GM12878 (cell line): ENCODE data around the gene GCK. TPM values are rescaled to one million over a fixed set of nuclear protein-coding genes. Genes with fewer than 3 reads are reported as not detected.

Source experiments
- ATAC-seq: fragments of 200-7000 bp; cut with Tn5 transposase; 3 replicates; pipeline ENCODE4 v1.9.1; 2020; ENCODE audit warnings: mild to moderate bottlenecking, moderate library complexity
- BruUV-seq: library from RNA; stranded (reverse); fragments of 400-500 nt; replicated peaks from 2 replicates; lab custom pipeline; 2021; lab: Mats Ljungman, UMichigan
- CTCF ChIA-PET: fragments of 300-600 bp; sonication (Branson Sonifier 250); formaldehyde crosslinking; extraction: SDS; loops from one replicate; lab custom pipeline; 2021; ENCODE audit warnings: inconsistent platforms; lab: Yijun Ruan, JAX
- POLR2A ChIA-PET: fragments of 350-600 bp; formaldehyde crosslinking; extraction: SDS; loops from one replicate; lab custom pipeline; 2021; ENCODE audit warnings: inconsistent platforms; lab: Charles Lee
- RAD21 ChIA-PET: fragments of 300-600 bp; sonication (Branson Sonifier 250); formaldehyde crosslinking; loops from one replicate; lab custom pipeline; 2023; ENCODE audit warnings: antibody characterized with exemption; ENCODE audit not compliant: unreplicated experiment; lab: Charles Lee
- SMC1A ChIA-PET: fragments of 300-600 bp; sonication (Branson Sonifier 250); formaldehyde crosslinking; loops from one replicate; lab custom pipeline; 2023; ENCODE audit not compliant: unreplicated experiment, uncharacterized antibody; lab: Charles Lee
- DNase-seq: peaks from one replicate; pipeline ENCODE4 v3.0.0-alpha.2; 2011; ENCODE audit warnings: low read depth, low spot score
- FAIRE-seq: peaks from 3 replicates; lab custom pipeline; 2011; peaks lifted over from hg19 to GRCh38; lab: Jason Lieb, UNC
- H2AFZ ChIP-seq: 2 replicates; pipeline ENCODE4 v1.6.0; 2011; ENCODE audit warnings: low read depth, low read length, control low read depth; ENCODE audit not compliant: control insufficient read depth
- H3K27ac ChIP-seq: 2 replicates; pipeline ENCODE4 v1.5.1; 2011; ENCODE audit warnings: control low read depth; ENCODE audit not compliant: control insufficient read depth, insufficient read depth
- H3K27me3 ChIP-seq, 2 experiments: replicated peaks in 1 of 2; 2 replicates each; pipeline versions ENCODE4 v1.6.0 to v1.6.1; 2011; ENCODE audit warnings: low read length in 1 of 2; ENCODE audit not compliant: control insufficient read depth in 2 of 2, insufficient read depth in 2 of 2
- H3K36me3 ChIP-seq, 2 experiments: 2 replicates each; pipeline ENCODE4 v1.5.1; 2011; ENCODE audit warnings: low read length in 1 of 2; ENCODE audit not compliant: control insufficient read depth in 2 of 2, insufficient read depth in 2 of 2
- H3K4me1 ChIP-seq: 2 replicates; pipeline ENCODE4 v1.6.1; 2011; ENCODE audit warnings: mild to moderate bottlenecking, low read length, moderate library complexity, mixed read lengths; ENCODE audit not compliant: control insufficient read depth, insufficient read depth
- H3K4me2 ChIP-seq: 2 replicates; pipeline ENCODE4 v1.6.0; 2011; ENCODE audit warnings: control low read depth; ENCODE audit not compliant: control insufficient read depth, insufficient read depth
- H3K4me3 ChIP-seq: fragments of 200-600 bp; sonication (generic); 2 replicates; pipeline ENCODE4 v1.5.1; 2016
- H3K79me2 ChIP-seq: 2 replicates; pipeline ENCODE4 v1.6.0; 2011; ENCODE audit warnings: low read length; ENCODE audit not compliant: control insufficient read depth, insufficient read depth
- H3K9ac ChIP-seq: 2 replicates; pipeline ENCODE4 v1.8.0; 2011; ENCODE audit warnings: low read length, control low read depth, mixed read lengths; ENCODE audit not compliant: control insufficient read depth, insufficient read depth
- H3K9me3 ChIP-seq: replicated peaks from 3 replicates; pipeline ENCODE4 v1.5.1; 2011; ENCODE audit warnings: mild to moderate bottlenecking, low read length; ENCODE audit not compliant: control insufficient read depth, insufficient read depth
- H4K20me1 ChIP-seq: 2 replicates; pipeline ENCODE4 v1.6.0; 2011; ENCODE audit not compliant: control insufficient read depth, insufficient read depth
- CBFB ChIP-seq: IDR thresholded peaks from 2 replicates; pipeline ENCODE4 v1.6.1; 2016; ENCODE audit warnings: antibody characterized with exemption, low read depth
- CBX5 ChIP-seq: sonication (generic); IDR thresholded peaks from 2 replicates; pipeline ENCODE4 v1.6.1; 2016; ENCODE audit warnings: low read depth, moderate library complexity, mild to moderate bottlenecking, inconsistent platforms
- CHD4 ChIP-seq: fragments of 200-600 bp; sonication (generic); IDR thresholded peaks from 2 replicates; pipeline ENCODE4 v1.6.1; 2016; ENCODE audit warnings: mild to moderate bottlenecking
- ESRRA ChIP-seq: IDR thresholded peaks from 2 replicates; pipeline ENCODE4 v1.6.1; 2012; ENCODE audit warnings: mild to moderate bottlenecking, low read length, improper control_type of control experiment
- EZH2 ChIP-seq: IDR thresholded peaks from 2 replicates; pipeline ENCODE4 v1.6.1; 2012; ENCODE audit warnings: low read depth, mild to moderate bottlenecking, control low read depth, inconsistent platforms, low read length, borderline replicate concordance; ENCODE audit not compliant: control insufficient read depth
- IKZF2 ChIP-seq, 2 experiments: fragments of 450-650 bp; IDR thresholded peaks; 2 replicates each; pipeline ENCODE4 v1.6.1; 2017; ENCODE audit warnings: mild to moderate bottlenecking in 2 of 2, moderate library complexity in 2 of 2
- JUNB ChIP-seq: IDR thresholded peaks from 2 replicates; pipeline ENCODE4 v1.6.1; 2016; ENCODE audit warnings: antibody characterized with exemption, mild to moderate bottlenecking
- LARP7 ChIP-seq: fragments of 450-650 bp; IDR thresholded peaks from 2 replicates; pipeline ENCODE4 v1.6.1; 2017; ENCODE audit warnings: mild to moderate bottlenecking
- MXI1 ChIP-seq: fragments of 150-350 bp; IDR thresholded peaks from 2 replicates; pipeline ENCODE4 v1.6.1; 2011; ENCODE audit warnings: low read depth, mild to moderate bottlenecking, inconsistent platforms, low read length, improper control_type of control experiment
- MYB ChIP-seq: fragments of 150-350 bp; IDR thresholded peaks from 2 replicates; pipeline ENCODE4 v1.6.1; 2014; ENCODE audit warnings: mild to moderate bottlenecking, low read depth, low read length, borderline replicate concordance
- NR2C1 ChIP-seq: fragments of 450-650 bp; IDR thresholded peaks from 2 replicates; pipeline ENCODE4 v1.6.1; 2017; ENCODE audit warnings: antibody characterized with exemption, mild to moderate bottlenecking, moderate library complexity
- POLR2AphosphoS5 ChIP-seq: IDR thresholded peaks from 2 replicates; pipeline ENCODE4 v1.6.1; 2011; ENCODE audit warnings: mild to moderate bottlenecking, low read length, inconsistent platforms
- SRF ChIP-seq, 2 experiments: IDR thresholded peaks; 2 replicates each; pipeline ENCODE4 v1.6.1; 2011; ENCODE audit warnings: low read depth in 2 of 2, low read length in 2 of 2, mild to moderate bottlenecking in 1 of 2, moderate library complexity in 1 of 2
- STAT1 ChIP-seq: fragments of 450-650 bp; conservative IDR thresholded peaks from 2 replicates; pipeline ENCODE4 v1.6.1; 2014; ENCODE audit warnings: antibody characterized with exemption, mild to moderate bottlenecking
- STAT3 ChIP-seq: IDR thresholded peaks from 2 replicates; pipeline ENCODE4 v1.6.1; 2011; ENCODE audit warnings: low read depth, low read length, improper control_type of control experiment
- TBL1XR1 ChIP-seq: IDR thresholded peaks from 2 replicates; pipeline ENCODE4 v1.6.1; 2012; ENCODE audit warnings: low read depth, low read length, improper control_type of control experiment
- TCF3 ChIP-seq: IDR thresholded peaks from 2 replicates; pipeline ENCODE4 v1.6.1; 2012; ENCODE audit warnings: low read depth, mild to moderate bottlenecking, low read length, borderline replicate concordance; ENCODE audit not compliant: insufficient read depth
- WRNIP1 ChIP-seq: IDR thresholded peaks from 2 replicates; pipeline ENCODE4 v1.6.1; 2011; ENCODE audit warnings: low read depth, low read length, improper control_type of control experiment, borderline replicate concordance
- WGBS: methylation state at CpG from one replicate; pipeline ENCODE4 v1.1.6; 2016; ENCODE audit warnings: low lambda C conversion rate; ENCODE audit not compliant: insufficient replicate concordance, insufficient coverage; ENCODE audit errors: missing lambda C conversion rate; 5-methylcytosine and 5-hydroxymethylcytosine counted together
- in situ Hi-C: fragments of 300-500 bp; cut with MboI; formaldehyde crosslinking; loops from 9 replicates; pipeline ENCODE4 v1.14.3; 2018; ENCODE audit warnings: mixed read lengths
- intact Hi-C: fragments of 100-400 bp; cut with micrococcal nuclease; formaldehyde crosslinking; loops from one replicate; pipeline ENCODE4 v1.14.2; 2022; ENCODE audit not compliant: unreplicated experiment
- polyA plus RNA-seq, 11 experiments: library from polyadenylated mRNA; depleted of rRNA in 4 of 11; unstranded in 6 of 11; stranded (reverse) in 5 of 11; fragments of >200 nt; fragmentation: Nextera tagmentation in 4 of 11; fragmentation: Illumina TruSeq in 1 of 11; extraction: Ambion mirVana in 4 of 11; extraction: Trizol in 1 of 11; gene quantifications; 1 replicate in 1 of 11; 2 replicates in 10 of 11; pipeline versions ENCODE4 v1.2.1 to v1.2.3, GENCODE V29; 2011 to 2016; ENCODE audit warnings: inconsistent platforms in 2 of 11, missing spikeins in 2 of 11, low read depth in 1 of 11
- total RNA-seq, 4 experiments: library from RNA; depleted of rRNA in 3 of 4; stranded (reverse); fragments of >200 nt in 3 of 4; fragmentation: Illumina TruSeq in 1 of 4; extraction: Trizol in 1 of 4; gene quantifications; 2 replicates each; pipeline versions ENCODE4 v1.2.1 to v1.2.3, GENCODE V29; 2013 to 2021
- TF ChIP-seq, protein P1 (sequence below): fragments of 450-650 bp; IDR thresholded peaks from 2 replicates; pipeline ENCODE4 v1.6.1; 2017; ENCODE audit warnings: borderline replicate concordance
- TF ChIP-seq, protein P2 (sequence below): fragments of 450-650 bp; formaldehyde crosslinking; IDR thresholded peaks from 2 replicates; pipeline ENCODE4 v1.4.0; 2020; ENCODE audit warnings: mild to moderate bottlenecking, moderate library complexity

The GCK gene
- total and polyA plus RNA-seq, 10 of the 15 experiments (the other 5 are each of a cell fraction or from before 2014, with no cell fraction given): 0.06 to 0.16 TPM; not detected in 8

DNA sequence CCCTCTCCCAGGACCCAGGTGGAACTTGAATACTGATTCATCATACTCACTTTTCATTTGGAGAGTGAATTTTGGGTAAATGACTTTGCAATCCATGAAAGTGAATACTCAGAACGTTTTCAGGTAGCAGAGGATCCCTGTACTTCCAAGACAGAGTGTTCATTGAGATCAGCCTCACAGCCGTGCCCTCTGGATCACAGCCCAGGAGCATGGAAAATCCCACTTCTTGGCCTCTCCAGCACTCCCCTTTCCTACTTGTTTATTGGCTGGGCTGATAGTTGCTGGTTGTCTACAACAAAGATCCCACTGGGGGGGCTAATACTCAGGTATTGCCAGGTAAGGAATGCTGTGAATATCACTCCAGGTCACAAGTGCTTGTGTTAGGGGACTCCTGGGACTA lies 5.9 kb downstream of the GCK start:
- Histone ChIP-seq H2AFZ (no peak overlapping the region), H3K27ac (no peak overlapping the region), H3K4me2 (no peak overlapping the region), H3K79me2 (no peaks in the 10 kb centered on the region), H3K9ac (no peak overlapping the region), H3K36me3 (no peaks in the 10 kb centered on the region), H3K4me1 (no peaks in the 10 kb centered on the region), H3K27me3 (peaks cover 0 to 1% of the 10 kb centered on the region in 2 experiments; a peak in 2 of 4 replicates), H4K20me1 (no peaks in the 10 kb centered on the region), H3K9me3 (no peaks in the 10 kb centered on the region; the same call in 2 of the 3 replicates), H3K4me3 (no peak overlapping the region)
- WGBS: 47% methylated on average over 2 of the region's 2 CpGs
- intact Hi-C loops: no loop called here
- SMC1A ChIA-PET: no interaction called here
- BruUV-seq: no TSS peak
- DNase-seq (no peak), FAIRE-seq (no peak), ATAC-seq (no peak)
- TF ChIP-seq, protein P1, sequence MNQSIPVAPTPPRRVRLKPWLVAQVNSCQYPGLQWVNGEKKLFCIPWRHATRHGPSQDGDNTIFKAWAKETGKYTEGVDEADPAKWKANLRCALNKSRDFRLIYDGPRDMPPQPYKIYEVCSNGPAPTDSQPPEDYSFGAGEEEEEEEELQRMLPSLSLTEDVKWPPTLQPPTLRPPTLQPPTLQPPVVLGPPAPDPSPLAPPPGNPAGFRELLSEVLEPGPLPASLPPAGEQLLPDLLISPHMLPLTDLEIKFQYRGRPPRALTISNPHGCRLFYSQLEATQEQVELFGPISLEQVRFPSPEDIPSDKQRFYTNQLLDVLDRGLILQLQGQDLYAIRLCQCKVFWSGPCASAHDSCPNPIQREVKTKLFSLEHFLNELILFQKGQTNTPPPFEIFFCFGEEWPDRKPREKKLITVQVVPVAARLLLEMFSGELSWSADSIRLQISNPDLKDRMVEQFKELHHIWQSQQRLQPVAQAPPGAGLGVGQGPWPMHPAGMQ: no peak
- TF ChIP-seq, protein P2, sequence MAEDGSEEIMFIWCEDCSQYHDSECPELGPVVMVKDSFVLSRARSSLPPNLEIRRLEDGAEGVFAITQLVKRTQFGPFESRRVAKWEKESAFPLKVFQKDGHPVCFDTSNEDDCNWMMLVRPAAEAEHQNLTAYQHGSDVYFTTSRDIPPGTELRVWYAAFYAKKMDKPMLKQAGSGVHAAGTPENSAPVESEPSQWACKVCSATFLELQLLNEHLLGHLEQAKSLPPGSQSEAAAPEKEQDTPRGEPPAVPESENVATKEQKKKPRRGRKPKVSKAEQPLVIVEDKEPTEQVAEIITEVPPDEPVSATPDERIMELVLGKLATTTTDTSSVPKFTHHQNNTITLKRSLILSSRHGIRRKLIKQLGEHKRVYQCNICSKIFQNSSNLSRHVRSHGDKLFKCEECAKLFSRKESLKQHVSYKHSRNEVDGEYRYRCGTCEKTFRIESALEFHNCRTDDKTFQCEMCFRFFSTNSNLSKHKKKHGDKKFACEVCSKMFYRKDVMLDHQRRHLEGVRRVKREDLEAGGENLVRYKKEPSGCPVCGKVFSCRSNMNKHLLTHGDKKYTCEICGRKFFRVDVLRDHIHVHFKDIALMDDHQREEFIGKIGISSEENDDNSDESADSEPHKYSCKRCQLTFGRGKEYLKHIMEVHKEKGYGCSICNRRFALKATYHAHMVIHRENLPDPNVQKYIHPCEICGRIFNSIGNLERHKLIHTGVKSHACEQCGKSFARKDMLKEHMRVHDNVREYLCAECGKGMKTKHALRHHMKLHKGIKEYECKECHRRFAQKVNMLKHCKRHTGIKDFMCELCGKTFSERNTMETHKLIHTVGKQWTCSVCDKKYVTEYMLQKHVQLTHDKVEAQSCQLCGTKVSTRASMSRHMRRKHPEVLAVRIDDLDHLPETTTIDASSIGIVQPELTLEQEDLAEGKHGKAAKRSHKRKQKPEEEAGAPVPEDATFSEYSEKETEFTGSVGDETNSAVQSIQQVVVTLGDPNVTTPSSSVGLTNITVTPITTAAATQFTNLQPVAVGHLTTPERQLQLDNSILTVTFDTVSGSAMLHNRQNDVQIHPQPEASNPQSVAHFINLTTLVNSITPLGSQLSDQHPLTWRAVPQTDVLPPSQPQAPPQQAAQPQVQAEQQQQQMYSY (CRISPR knock-in tag): no peak
- no peak for TF ChIP-seq LARP7
- TF ChIP-seq STAT3: no peak
- no peak for TF ChIP-seq JUNB
- TF ChIP-seq CBFB: no peak
- TF ChIP-seq EZH2: no peak
- TF ChIP-seq SRF (IDR thresholded peaks at IDR 0.05; ENCODE audit: low read depth in 2 of 2, low read length in 2 of 2): no peak
- TF ChIP-seq CHD4: no peak
- no peak for TF ChIP-seq TBL1XR1
- TF ChIP-seq ESRRA: no peak
- TF ChIP-seq MXI1: no peak
- TF ChIP-seq MYB: no peak
- no peak for TF ChIP-seq NR2C1
- no peak for TF ChIP-seq IKZF2 (IDR thresholded peaks at IDR 0.05)
- TF ChIP-seq WRNIP1: no peak
- TF ChIP-seq CBX5: no peak
- no peak for TF ChIP-seq POLR2AphosphoS5
- no peak for TF ChIP-seq TCF3
- TF ChIP-seq STAT1: no peak
- in situ Hi-C loops: no loop called here
- RAD21 ChIA-PET: no interaction called here
- POLR2A ChIA-PET: no interaction called here
- CTCF ChIA-PET: no interaction called here
